C4-2B (cell line): Measurements from ENCODE around the gene CA5A.

Experiments
- ZFX ChIP-seq: fragments of 450-650 bp; IDR thresholded peaks from 2 replicates; pipeline ENCODE4 v1.6.1; 2017
- TF ChIP-seq, protein P1 (sequence below): fragments of 450-650 bp; conservative IDR thresholded peaks from 2 replicates; pipeline ENCODE4 v1.5.1; 2017; ENCODE audit warnings: mild to moderate bottlenecking

DNA sequence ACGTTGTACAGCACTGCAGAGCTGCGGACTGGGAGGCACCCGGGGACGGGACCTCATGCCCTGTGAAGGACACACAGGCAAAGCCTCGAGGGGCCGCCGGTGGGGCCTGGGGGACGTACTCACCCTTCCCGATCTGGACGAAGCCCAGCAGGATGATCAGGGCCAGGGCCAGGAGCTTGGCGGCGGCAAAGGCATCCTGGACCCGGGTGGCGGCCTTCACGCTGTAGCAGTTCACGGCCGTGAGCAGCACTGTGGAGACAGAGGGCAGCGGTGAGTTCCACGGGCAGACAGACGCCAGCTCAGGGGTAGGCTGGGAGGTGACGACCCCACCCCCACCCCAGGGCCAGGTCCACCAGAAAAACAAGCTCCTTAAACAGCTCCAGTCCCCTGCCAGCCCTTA is 84.7 kb downstream of the CA5A start:
- TF ChIP-seq, protein P1, sequence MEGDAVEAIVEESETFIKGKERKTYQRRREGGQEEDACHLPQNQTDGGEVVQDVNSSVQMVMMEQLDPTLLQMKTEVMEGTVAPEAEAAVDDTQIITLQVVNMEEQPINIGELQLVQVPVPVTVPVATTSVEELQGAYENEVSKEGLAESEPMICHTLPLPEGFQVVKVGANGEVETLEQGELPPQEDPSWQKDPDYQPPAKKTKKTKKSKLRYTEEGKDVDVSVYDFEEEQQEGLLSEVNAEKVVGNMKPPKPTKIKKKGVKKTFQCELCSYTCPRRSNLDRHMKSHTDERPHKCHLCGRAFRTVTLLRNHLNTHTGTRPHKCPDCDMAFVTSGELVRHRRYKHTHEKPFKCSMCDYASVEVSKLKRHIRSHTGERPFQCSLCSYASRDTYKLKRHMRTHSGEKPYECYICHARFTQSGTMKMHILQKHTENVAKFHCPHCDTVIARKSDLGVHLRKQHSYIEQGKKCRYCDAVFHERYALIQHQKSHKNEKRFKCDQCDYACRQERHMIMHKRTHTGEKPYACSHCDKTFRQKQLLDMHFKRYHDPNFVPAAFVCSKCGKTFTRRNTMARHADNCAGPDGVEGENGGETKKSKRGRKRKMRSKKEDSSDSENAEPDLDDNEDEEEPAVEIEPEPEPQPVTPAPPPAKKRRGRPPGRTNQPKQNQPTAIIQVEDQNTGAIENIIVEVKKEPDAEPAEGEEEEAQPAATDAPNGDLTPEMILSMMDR, result no peak
- no peak for TF ChIP-seq ZFX
